ENCODE results near the gene ERICH3.

GRCh38 chr1:74613894-74614293, 59.7 kb downstream of the ERICH3 start:
- TF ChIP-seq, protein P1, sequence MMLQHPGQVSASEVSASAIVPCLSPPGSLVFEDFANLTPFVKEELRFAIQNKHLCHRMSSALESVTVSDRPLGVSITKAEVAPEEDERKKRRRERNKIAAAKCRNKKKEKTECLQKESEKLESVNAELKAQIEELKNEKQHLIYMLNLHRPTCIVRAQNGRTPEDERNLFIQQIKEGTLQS (IDR thresholded peaks at IDR 0.05): no peak
- TF ChIP-seq CTCF (IDR thresholded peaks at IDR 0.05; ENCODE audit: low read depth, low read length, missing input control) (no peak), SP1 (IDR thresholded peaks at IDR 0.05) (no peak), RXRA (IDR thresholded peaks at IDR 0.05) (no peak), YY1 (IDR thresholded peaks at IDR 0.05) (no peak), GABPA (IDR thresholded peaks at IDR 0.05 in 1 of 2, conservative IDR thresholded peaks at IDR 0.05 in 1 of 2) (no peak), EGR1 (IDR thresholded peaks at IDR 0.05; ENCODE audit: low read depth in 2 of 2) (no peak), JUND (IDR thresholded peaks at IDR 0.05) (no peak)

Data from liver (tissue), 3 donors.